Measurements from ENCODE around the gene AK2.

- TF ChIP-seq CTCF (conservative IDR thresholded peaks at IDR 0.05) (no peak), ZFX (IDR thresholded peaks at IDR 0.05) (no peak)
Observed at GRCh38 chr1:33036051-33036525, 595 bp downstream of the AK2 start.
